SU-DHL-6 (cell line): ENCODE data around the gene KIF18B.

Experiments used
- H2AFZ ChIP-seq: fragments of 200-600 bp; sonication (generic); 2 replicates; pipeline ENCODE4 v1.6.1; 2014; ENCODE audit warnings: low read depth, mild to moderate bottlenecking, moderate library complexity, mixed read lengths, antibody characterized with exemption, low read length; ENCODE audit not compliant: severe bottlenecking
- H3F3A ChIP-seq: fragments of 200-600 bp; shearing (Covaris generic); 2 replicates; pipeline ENCODE4 v1.6.0; 2016; ENCODE audit warnings: antibody characterized with exemption, mild to moderate bottlenecking; ENCODE audit not compliant: insufficient read depth
- H3K27ac ChIP-seq: fragments of 200-600 bp; sonication (generic); 2 replicates; pipeline ENCODE4 v1.5.1; 2016; ENCODE audit warnings: low read depth, mild to moderate bottlenecking, low read length, moderate library complexity, mixed read lengths
- H3K27me3 ChIP-seq: fragments of 200-600 bp; sonication (generic), shearing (Covaris generic); 2 replicates; pipeline ENCODE4 v1.6.0; 2014; ENCODE audit warnings: mild to moderate bottlenecking, low read length
- H3K36me3 ChIP-seq: fragments of 200-600 bp; sonication (generic); 2 replicates; pipeline ENCODE4 v1.6.1; 2014; ENCODE audit warnings: mild to moderate bottlenecking, low read length, mixed read lengths
- H3K4me2 ChIP-seq: fragments of 300-600, 200-600 bp; shearing (Covaris generic), sonication (generic); 2 replicates; pipeline ENCODE4 v1.6.0; 2014; ENCODE audit warnings: low read length, low read depth, mild to moderate bottlenecking; ENCODE audit not compliant: poor library complexity, severe bottlenecking
- H3K4me3 ChIP-seq: fragments of 200-600 bp; sonication (generic); 2 replicates; pipeline ENCODE4 v1.5.1; 2014; ENCODE audit warnings: antibody characterized with exemption, low read length, mild to moderate bottlenecking, mixed read lengths; ENCODE audit not compliant: insufficient read depth, poor library complexity, severe bottlenecking
- H3K79me2 ChIP-seq: fragments of 200-600 bp; sonication (generic); 2 replicates; pipeline ENCODE4 v1.6.1; 2014; ENCODE audit warnings: mild to moderate bottlenecking, low read length, moderate library complexity; ENCODE audit not compliant: insufficient read depth
- H3K9ac ChIP-seq: fragments of 200-600 bp; sonication (generic); 2 replicates; pipeline ENCODE4 v1.7.0; 2014; ENCODE audit warnings: mild to moderate bottlenecking, low read length
- H3K9me2 ChIP-seq: fragments of 200-600 bp; sonication (generic); replicated peaks from 2 replicates; pipeline ENCODE4 v1.6.1; 2014; ENCODE audit warnings: low read length; ENCODE audit not compliant: insufficient read depth
- H3K9me3 ChIP-seq: fragments of 200-600 bp; sonication (generic); 2 replicates; pipeline ENCODE4 v1.6.1; 2014; ENCODE audit warnings: low read length, mixed read lengths; ENCODE audit not compliant: insufficient read depth
- H4K20me1 ChIP-seq: fragments of 200-600 bp; sonication (generic); 2 replicates; pipeline ENCODE4 v1.6.1; 2014; ENCODE audit warnings: low read depth, mild to moderate bottlenecking, antibody characterized with exemption, low read length, moderate library complexity, mixed read lengths
- EZH2phosphoT487 ChIP-seq: fragments of 200-600 bp; sonication (generic), shearing (Covaris generic); conservative IDR thresholded peaks from 2 replicates; pipeline ENCODE4 v1.6.1; 2018; ENCODE audit warnings: mild to moderate bottlenecking, antibody characterized with exemption, low read length, moderate library complexity, mixed read lengths
- TF ChIP-seq, protein P1 (sequence below): fragments of 200-600 bp; sonication (generic); IDR thresholded peaks from one replicate; pipeline ENCODE4 v1.5.1; 2017; ENCODE audit warnings: antibody characterized with exemption, mild to moderate bottlenecking, low read length, moderate library complexity; ENCODE audit not compliant: insufficient read depth, poor library complexity, severe bottlenecking

The KIF18B gene

DNA sequence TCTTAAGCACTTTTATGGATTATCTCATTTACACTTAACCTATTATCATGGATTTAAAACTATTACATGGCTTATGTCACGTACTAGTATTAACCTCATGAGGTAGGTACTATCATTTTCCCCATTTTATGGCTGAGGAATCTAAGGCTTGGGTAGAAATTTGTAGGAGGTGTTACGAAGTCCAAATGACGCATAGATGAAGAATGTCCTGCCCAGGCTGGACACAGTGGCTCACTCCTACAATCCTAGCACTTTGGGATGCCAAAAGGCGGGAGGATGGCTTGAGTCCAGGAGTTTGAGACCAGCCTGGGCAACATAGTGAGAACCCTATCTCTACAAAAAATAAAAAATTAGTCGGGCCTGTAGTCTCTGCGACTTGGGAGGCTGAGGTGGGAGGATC is 25.4 kb upstream of the KIF18B start:
- H3K4me2 ChIP-seq: no peak overlapping the region

GRCh38 chr17:44971776-44972483 is 24.4 kb upstream of the KIF18B start:
- Histone ChIP-seq H2AFZ (no peak overlapping the region), H3K9ac (no peak overlapping the region), H3K4me2 (no peak overlapping the region), H3K79me2 (no peaks in the 10 kb centered on the region), H3K27me3 (no peaks in the 10 kb centered on the region), H3K9me2 (no peaks in the 10 kb centered on the region), H3F3A (no peaks in the 10 kb centered on the region), H3K9me3 (no peaks in the 10 kb centered on the region), H3K27ac (no peak overlapping the region), H4K20me1 (no peaks in the 10 kb centered on the region), H3K4me3 (no peak overlapping the region), H3K36me3 (no peaks in the 10 kb centered on the region)
- TF ChIP-seq, protein P1, sequence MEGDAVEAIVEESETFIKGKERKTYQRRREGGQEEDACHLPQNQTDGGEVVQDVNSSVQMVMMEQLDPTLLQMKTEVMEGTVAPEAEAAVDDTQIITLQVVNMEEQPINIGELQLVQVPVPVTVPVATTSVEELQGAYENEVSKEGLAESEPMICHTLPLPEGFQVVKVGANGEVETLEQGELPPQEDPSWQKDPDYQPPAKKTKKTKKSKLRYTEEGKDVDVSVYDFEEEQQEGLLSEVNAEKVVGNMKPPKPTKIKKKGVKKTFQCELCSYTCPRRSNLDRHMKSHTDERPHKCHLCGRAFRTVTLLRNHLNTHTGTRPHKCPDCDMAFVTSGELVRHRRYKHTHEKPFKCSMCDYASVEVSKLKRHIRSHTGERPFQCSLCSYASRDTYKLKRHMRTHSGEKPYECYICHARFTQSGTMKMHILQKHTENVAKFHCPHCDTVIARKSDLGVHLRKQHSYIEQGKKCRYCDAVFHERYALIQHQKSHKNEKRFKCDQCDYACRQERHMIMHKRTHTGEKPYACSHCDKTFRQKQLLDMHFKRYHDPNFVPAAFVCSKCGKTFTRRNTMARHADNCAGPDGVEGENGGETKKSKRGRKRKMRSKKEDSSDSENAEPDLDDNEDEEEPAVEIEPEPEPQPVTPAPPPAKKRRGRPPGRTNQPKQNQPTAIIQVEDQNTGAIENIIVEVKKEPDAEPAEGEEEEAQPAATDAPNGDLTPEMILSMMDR: no peak
- no peak for TF ChIP-seq EZH2phosphoT487

More for the DNA sequence above, 25.4 kb upstream of the KIF18B start:
- Histone ChIP-seq H3F3A (no peaks in the 10 kb centered on the region), H3K27me3 (no peaks in the 10 kb centered on the region), H3K9ac (no peak overlapping the region), H3K9me2 (no peaks in the 10 kb centered on the region), H3K79me2 (no peaks in the 10 kb centered on the region), H2AFZ (no peak overlapping the region), H3K9me3 (no peaks in the 10 kb centered on the region), H3K4me3 (no peak overlapping the region), H3K36me3 (no peaks in the 10 kb centered on the region), H3K27ac (no peak overlapping the region), H4K20me1 (no peaks in the 10 kb centered on the region)
- no peak for TF ChIP-seq EZH2phosphoT487
- TF ChIP-seq, protein P1: no peak

DNA sequence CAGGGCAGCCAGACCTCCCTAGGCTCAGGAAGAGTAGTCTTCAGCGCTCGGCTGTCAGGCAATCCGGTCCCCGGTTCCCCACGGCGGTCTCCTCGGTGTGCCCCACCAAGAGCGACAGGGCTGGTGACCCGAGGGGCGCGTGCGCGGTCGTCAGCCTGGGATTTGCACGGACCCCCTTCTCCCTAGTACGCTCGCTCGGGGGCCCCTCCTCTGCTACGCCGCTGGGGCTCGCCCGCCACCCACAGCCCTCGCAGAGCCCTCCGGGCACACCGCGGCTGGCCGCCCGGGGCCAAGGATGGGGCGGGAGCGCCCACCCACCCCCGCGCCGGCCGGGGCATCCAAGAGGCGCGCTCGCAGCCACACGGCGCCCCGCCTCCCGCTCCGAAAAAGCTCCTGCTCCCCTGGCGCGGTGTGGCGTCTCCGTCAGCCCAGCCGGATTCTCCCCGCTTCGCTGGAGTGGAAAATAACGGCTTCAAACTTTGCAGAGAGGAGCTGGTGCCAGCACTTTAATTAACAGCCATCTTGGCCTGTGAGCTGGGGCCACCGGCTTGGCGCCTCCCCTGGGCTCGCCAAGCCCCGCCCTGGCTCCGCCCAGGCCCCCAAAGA is 22.7 kb upstream of the KIF18B start:
- Histone ChIP-seq H2AFZ (peak overlapping the region; percentile 55), H3K27ac (no peak overlapping the region), H3K36me3 (no peaks in the 10 kb centered on the region), H3K79me2 (no peaks in the 10 kb centered on the region), H3K9me3 (no peaks in the 10 kb centered on the region), H3F3A (no peaks in the 10 kb centered on the region), H3K9me2 (no peaks in the 10 kb centered on the region), H3K4me3 (peak overlapping the region; percentile 35), H3K9ac (peak overlapping the region; percentile 34; the same call in 1 of the 2 replicates), H4K20me1 (no peaks in the 10 kb centered on the region), H3K27me3 (no peaks in the 10 kb centered on the region), H3K4me2 (peak overlapping the region; percentile 50)
- TF ChIP-seq EZH2phosphoT487: no peak
- TF ChIP-seq, protein P1: no peak
